NCI-H146 (cell line): ENCODE data around the gene GALNT9.
A peak's percentile ranks its signal among the peaks of the same experiment; 100 is the strongest.

ENCODE experiments used
- DNase-seq: peaks from one replicate; lab custom pipeline; 2025; lab: John Stamatoyannopoulos, UW

Gene GALNT9

DNA sequence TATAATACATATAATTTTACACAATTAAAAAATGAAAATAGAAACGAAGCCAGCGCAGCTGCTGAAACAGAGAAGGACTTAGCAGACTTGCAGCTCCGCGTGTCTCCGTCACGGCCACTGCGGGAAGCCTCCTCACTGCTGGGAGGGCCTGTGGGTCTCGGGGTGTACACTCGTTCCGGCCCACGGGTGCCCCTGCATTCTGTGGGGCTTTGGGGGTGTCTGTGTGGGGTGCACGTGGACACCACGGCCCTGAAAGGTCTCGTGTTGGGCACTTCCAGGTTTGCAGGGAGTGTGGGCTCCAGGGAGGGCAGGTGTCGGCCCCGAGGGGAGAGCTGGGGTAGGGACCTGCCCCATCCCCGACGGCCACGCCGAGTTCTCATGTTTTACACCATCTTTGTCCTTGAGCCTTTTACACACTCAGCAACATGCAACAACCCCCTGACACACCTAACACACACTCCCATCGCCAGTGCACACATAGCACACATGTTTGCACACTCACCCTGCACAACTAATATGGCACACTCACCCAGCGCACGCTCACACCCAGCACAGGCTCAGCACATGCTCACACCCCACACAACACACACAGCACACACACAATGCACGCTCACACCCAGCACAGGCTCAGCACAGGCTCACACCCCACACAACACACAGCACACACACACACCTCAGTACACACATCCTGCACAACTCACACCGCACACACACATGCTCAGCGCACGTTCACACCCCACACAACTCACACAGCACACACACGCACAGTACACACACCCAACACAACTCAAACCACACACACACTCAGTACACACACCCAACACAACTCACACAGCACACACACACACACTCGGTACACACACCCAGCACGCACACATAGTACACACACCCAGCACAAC, 148.5 kb downstream of the GALNT9 start:
- DNase-seq: no peak

DNA sequence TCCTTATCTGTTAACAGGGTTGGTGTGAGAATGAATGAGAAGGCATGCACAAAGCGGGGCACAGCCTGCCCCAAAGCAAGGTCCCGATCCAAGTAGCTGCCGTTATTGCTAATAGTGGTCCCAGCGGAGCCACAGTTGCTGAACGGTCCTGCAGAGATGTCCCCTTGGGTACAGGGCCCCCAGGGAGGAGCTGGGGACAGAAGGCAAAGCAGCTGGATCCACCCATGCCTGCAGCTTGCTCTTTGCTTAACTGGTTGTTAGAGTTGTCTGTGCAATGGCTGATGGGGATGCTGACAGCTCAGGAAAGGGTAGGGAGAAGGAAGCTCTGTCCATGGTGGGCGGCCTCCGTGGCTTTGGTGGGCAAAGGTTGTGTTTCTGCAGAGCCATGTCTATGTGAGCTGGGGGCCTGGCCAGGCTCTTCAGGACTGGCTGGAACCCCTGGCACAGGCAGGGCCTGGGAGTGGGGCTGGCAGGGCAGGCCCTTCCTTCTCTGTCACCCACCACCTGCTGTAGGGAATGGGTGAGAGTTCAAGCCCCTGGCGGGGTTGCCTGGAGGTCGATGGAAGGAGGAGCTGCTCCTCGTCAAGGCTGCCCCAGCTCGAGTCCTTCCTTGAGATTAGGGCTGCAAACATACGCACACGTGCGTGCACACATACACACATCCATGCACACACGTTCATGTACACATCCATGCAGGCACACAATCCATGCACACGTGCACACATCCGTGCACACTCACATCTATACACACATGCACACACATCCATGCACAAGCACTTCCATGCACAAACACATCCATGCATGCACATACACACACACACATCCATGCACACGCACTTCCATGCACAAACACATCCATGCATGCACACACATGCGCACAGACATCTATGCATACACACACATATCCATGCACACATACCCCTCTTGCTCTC, 149.7 kb downstream of the GALNT9 start:
- no peak for DNase-seq

GRCh38 chr12:132178801-132179401, 150.5 kb downstream of the GALNT9 start:
- DNase-seq: peak; percentile 15

GRCh38 chr12:132178316-132178715, 151.1 kb downstream of the GALNT9 start:
- no peak for DNase-seq

DNA sequence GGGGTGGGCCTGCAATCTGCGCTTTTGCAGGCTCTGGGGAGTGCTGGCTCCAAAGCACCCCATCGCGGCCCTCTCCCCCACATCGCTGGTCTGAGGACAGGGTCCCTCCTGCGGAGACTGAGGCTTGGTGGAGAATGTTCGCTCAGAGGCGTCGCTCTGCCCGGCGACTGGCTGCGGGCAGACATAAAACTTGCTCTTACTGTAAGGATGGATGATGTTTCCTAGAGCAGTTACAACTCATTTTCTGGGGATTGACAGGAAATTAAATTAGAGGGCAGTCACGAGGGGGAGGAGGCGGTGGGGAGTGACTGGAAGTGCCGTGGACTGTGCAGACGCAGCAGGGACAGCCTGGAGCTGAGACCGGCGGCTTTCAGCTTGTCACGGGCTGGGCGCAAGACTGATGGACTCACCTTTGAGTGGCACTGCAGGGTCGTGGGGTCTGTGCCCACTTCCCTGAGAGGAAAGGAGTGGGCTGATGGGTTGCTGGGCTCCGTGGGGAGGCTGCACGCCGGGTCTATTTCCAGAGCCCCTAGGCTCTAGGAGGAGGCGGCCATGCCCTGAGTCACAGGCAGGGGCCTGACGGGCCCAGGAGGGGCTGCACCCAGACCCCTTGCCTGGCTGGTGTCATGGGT, 152.4 kb downstream of the GALNT9 start:
- DNase-seq: no peak

GRCh38 chr12:132176385-132176919, 152.9 kb downstream of the GALNT9 start:
- no peak for DNase-seq

DNA sequence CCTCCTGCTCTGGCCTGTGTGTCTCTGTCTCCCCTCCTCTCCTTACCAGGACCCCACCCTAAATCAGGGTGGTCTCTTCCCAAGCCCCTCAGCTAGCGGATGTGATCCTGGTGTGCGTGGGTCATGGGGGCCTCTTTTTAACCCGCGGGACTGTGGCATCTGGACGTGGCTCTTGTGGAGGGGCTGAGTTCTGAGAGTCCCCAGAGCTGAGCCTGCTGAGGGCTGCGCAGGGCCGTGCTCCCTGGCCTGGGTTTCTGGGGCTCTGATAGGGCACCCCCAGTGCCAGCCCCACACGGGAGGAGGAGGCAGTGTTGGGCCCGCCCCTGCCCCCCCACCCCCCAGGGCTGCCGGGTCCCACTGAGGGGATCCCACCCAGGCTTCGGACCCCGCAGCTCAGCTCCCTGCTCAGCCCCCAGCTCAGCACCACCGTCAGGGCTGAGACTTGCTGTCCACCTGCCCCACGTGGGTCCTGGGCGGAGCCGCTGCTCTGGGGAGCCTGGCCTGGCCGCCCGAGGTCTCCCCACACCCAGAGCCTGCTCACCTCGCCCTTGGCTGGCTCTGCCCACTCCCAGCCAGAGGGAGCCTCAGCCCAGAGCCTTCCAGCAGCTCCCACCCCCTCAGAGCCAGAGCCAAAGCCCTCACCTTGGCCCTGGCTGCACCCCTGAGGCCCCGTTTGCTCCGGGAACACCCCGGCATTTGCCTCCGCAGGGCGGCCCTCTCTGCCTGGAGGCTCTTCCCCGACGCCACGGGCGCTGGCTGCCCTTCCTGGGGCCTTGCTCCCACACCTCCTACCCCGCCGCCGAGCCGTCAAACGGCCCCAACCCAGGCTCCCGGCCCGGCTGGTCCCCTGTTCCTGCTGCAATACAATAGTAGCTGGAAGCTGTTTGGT, 153.6 kb downstream of the GALNT9 start:
- DNase-seq: no peak

GRCh38 chr12:132174839-132175490, 154.4 kb downstream of the GALNT9 start:
- DNase-seq: no peak

DNA sequence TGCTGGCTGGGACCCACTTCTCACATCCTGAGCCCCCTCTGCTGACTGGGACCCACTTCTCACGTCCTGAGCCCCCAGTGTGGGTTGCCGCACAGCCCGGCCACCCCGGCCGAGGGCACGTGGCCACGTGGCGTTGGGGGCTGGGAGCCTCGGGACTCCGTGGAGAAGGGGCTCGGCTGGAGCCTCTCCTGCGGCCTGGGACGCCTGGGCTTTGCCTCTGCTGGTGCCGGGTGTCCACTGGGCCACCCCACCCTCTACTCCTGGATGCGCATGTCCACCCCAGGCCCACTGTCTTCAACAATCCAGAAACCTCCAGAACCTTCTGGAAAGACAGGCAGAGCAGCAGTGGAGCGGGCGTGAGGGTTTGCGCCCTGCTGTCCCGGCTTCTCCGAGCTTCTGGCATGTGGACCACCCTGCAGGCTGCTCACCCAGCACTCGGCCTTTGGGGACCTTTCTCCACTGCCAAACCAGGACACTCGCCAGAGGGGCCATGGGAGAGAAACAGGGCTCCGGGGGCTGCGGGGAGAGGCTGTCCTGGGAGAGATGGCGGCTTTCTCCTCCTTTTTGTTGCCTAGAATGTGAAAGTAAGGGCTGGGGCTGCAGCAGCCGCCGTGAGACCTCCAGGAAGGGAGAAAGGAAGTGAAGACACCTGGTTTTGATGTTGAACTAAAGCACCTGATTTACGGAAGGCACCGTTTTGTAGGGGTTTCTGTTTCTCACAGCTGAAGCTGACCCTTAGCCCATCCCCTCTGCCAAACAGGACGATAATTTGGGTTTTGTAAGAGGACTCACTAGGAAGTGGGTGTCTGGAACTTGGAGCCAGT, 155.2 kb downstream of the GALNT9 start:
- DNase-seq: no peak

DNA sequence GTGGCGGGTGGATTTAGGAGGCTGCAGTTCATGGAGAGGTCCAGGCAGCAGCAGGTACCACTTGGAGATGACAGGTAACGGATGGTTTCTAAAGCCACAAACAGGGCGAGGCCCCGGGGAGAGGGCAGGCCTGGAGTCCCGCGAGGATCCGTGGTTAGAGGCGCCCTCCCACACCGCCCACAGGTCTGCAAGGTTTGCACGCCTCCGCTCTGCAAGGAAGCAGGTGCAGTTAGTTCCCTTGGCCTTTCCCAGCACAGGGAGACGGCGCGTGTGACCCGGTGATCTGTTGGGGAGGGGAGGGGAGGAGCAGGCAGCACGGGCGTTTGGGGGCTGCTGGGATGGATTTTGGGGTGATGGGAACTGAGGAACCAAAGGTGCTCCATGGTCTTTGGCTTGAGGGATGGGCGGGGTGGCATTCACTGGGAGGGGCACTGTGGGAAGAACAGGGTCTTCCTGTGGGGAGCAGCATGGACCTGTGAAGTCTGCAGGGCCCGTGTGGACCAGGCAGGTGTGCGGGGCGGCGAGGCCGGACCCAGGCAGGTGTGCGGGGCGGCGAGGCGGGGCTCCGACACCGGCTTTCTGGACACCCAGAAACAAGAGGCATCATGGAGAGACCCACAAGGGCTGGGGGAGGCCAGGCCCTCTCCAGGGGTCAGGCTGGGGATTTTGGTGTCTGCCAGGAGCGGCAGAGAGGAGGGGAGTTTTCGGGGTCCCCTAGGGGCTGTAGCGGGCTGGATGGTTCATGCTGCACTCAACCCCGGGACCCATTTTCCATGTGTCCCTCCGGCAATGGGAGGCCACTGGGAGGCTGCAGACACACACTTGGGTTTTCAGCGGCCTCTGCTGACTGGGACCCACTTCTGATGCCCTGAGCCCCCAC, 156.0 kb downstream of the GALNT9 start:
- DNase-seq: no peak

DNA sequence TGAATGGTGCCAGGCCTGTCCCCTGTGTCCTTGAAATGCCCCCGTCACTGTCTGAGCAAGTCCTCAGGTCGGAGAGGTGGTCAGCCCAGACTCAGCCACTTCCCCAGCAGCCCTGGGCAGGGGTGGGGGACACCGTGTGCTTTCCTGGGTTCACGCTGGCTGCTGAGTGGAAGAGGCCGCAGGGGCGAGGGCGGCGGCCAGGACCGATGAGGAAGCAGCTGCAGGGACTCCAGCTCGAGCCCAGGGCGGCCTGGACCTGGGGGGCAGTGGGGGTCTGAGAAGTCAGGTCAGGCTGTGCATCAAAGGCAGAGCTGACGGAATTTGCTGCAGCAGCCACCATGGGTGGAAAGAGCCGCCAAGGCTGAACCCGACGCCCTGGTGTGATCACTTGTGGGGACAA, 156.8 kb downstream of the GALNT9 start:
- no peak for DNase-seq

- DNase-seq: no peak
Measured at GRCh38 chr12:132171968-132172521, 157.3 kb downstream of the GALNT9 start.

- DNase-seq: peak; percentile 15
Measured at GRCh38 chr12:132171293-132171967, 158.0 kb downstream of the GALNT9 start.

DNA sequence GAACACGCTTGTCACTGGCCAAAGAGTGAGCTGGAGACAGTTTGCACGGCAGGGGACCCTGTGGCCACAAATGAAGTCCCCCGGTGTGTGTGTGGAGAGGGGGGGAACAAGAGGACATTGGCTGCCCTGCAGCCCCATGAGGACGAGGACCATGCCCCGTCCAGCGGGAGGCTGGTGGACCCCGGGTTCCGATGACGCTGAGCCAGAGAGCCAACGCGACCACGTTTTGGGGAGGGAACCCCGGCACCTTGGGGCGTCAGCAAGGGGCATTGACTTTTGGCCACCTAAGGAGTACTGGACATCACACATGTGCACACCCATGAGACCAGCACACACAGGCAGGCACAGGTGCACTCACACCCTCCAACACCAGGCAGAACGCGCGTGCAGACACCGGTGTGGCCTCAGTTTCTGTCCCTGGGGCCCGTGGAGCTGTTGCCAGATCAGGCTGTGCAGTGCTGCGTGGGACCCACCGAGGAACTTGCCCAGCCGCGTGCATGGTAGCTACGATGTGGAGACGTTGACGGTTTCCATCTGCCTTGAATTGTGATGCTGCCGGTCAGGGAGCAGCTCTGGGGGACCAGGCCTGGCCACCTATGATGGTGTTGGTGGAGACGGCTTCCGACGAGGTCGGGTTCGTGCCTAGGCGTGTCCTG, 158.6 kb downstream of the GALNT9 start:
- DNase-seq: no peak

DNA sequence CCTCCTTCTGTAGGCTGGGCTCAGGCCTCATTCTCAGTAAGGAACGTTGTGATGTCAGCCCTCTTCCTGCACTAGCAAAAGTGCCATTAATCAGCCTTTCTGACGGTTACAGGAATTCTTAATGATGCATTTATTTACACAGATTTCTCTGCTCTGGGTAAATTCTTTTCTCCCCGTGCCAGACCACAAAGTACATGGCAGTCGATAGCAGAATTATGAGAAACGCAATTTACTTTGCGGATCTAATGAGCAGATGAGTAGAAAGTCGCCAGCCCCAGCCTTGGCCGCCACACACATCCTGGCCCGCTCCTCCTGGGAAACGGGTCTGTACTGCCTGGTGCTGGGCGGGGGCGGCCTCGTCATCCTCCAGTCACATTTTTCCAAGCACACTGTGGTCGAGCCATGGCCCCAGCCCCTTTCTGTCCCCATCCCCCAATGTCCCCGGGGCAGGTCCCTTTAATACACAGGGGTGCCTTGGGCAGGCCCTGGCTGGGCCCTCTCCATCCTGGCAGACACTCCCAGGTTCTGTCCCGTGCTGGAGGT, 159.2 kb downstream of the GALNT9 start:
- no peak for DNase-seq

- no peak for DNase-seq
Measured at GRCh38 chr12:132169376-132169775, 160.0 kb downstream of the GALNT9 start.
